ENCODE results near the gene PALM. TPM values are rescaled to one million over a fixed set of nuclear protein-coding genes. Genes with fewer than 3 reads are reported as not detected.

PALM gene
- total RNA-seq, 1 experiment from 2014 or later: 43.7 TPM

DNA sequence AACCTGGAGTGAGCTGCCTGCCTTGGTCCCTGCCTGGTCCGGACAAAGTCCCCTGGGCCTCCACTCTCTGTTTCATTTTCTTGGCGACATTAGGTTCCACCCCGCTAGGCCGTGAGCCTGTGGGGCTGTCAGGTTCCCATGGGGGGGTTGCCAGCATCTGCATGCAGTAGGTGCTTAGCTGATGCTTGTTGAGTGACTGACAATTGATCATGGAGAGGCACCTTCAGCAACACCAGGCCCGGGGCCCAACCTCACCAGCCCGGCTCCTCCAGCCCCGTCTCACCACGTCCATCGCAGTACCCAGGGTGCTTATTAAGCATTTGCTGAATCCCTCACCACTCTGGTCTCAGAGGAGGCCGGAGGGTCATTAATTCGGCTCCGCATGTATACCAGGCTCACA is 55.6 kb downstream of the PALM start:
- Histone ChIP-seq H3K9me3 (ENCODE audit: control insufficient read depth in 1 of 2, insufficient read depth in 1 of 2, low read depth in 1 of 2, low read length in 2 of 2) (peaks cover 0 to 4% of the 10 kb centered on the region in 2 experiments; a peak in 1 of 4 replicates), H3K4me3 (replicated peaks in 1 of 2; ENCODE audit: low read depth in 1 of 2, low read length in 2 of 2) (no peak overlapping the region), H3K4me1 (ENCODE audit: control insufficient read depth in 1 of 2, insufficient read depth in 2 of 2, low read length in 2 of 2) (no peaks in the 10 kb centered on the region), H3K36me3 (ENCODE audit: control insufficient read depth in 1 of 2, insufficient read depth in 2 of 2, low read length in 2 of 2) (peaks cover 5 to 31% of the 10 kb centered on the region in 2 experiments), H2AFZ (ENCODE audit: low read depth, low read length, poor library complexity, severe bottlenecking) (no peak overlapping the region), H3K79me2 (ENCODE audit: insufficient read depth, low read length) (no peaks in the 10 kb centered on the region; the same call in 1 of the 2 replicates), H3K27ac (ENCODE audit: low read depth, low read length) (no peak overlapping the region; the same call in 1 of the 2 replicates), H3K9ac (ENCODE audit: low read length) (no peak overlapping the region), H3K4me2 (ENCODE audit: low read length) (no peak overlapping the region), H3K9me2 (ENCODE audit: insufficient read depth) (no peaks in the 10 kb centered on the region), H4K20me1 (ENCODE audit: insufficient read depth) (no peaks in the 10 kb centered on the region), H3K27me3 (ENCODE audit: insufficient read depth, low read length) (no peaks in the 10 kb centered on the region)
- intact Hi-C loops (cut with micrococcal nuclease): no loop called here
- RAD21 ChIA-PET (ENCODE audit: low non-redundant PET in 1 of 2, low total read pairs in 2 of 2, uncharacterized antibody in 2 of 2, unreplicated experiment in 2 of 2): no interaction called here
- POLR2A ChIA-PET: no interaction called here
- DNase-seq (ENCODE audit: low read depth, low spot score) (no peak), ATAC-seq (no peak)
- CTCF ChIA-PET: no interaction called here
- no TSS peak for BruUV-seq (replicated peaks)
- TF ChIP-seq, protein P1, sequence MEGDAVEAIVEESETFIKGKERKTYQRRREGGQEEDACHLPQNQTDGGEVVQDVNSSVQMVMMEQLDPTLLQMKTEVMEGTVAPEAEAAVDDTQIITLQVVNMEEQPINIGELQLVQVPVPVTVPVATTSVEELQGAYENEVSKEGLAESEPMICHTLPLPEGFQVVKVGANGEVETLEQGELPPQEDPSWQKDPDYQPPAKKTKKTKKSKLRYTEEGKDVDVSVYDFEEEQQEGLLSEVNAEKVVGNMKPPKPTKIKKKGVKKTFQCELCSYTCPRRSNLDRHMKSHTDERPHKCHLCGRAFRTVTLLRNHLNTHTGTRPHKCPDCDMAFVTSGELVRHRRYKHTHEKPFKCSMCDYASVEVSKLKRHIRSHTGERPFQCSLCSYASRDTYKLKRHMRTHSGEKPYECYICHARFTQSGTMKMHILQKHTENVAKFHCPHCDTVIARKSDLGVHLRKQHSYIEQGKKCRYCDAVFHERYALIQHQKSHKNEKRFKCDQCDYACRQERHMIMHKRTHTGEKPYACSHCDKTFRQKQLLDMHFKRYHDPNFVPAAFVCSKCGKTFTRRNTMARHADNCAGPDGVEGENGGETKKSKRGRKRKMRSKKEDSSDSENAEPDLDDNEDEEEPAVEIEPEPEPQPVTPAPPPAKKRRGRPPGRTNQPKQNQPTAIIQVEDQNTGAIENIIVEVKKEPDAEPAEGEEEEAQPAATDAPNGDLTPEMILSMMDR (IDR thresholded peaks at IDR 0.05 in 2 of 3, conservative IDR thresholded peaks at IDR 0.05 in 1 of 3; ENCODE audit: borderline replicate concordance in 1 of 3, insufficient read depth in 1 of 3, low read depth in 2 of 3, low read length in 2 of 3): no peak
- TF ChIP-seq EZH2 (IDR thresholded peaks at IDR 0.05) (no peak), EGR1 (IDR thresholded peaks at IDR 0.05; ENCODE audit: low read depth) (no peak), POLR2AphosphoS5 (IDR thresholded peaks at IDR 0.05; ENCODE audit: low read depth, low read length) (no peak)
- TF ChIP-seq, protein P2, sequence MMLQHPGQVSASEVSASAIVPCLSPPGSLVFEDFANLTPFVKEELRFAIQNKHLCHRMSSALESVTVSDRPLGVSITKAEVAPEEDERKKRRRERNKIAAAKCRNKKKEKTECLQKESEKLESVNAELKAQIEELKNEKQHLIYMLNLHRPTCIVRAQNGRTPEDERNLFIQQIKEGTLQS (IDR thresholded peaks at IDR 0.05): no peak
- TF ChIP-seq, protein P3, sequence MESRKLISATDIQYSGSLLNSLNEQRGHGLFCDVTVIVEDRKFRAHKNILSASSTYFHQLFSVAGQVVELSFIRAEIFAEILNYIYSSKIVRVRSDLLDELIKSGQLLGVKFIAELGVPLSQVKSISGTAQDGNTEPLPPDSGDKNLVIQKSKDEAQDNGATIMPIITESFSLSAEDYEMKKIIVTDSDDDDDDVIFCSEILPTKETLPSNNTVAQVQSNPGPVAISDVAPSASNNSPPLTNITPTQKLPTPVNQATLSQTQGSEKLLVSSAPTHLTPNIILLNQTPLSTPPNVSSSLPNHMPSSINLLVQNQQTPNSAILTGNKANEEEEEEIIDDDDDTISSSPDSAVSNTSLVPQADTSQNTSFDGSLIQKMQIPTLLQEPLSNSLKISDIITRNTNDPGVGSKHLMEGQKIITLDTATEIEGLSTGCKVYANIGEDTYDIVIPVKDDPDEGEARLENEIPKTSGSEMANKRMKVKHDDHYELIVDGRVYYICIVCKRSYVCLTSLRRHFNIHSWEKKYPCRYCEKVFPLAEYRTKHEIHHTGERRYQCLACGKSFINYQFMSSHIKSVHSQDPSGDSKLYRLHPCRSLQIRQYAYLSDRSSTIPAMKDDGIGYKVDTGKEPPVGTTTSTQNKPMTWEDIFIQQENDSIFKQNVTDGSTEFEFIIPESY (IDR thresholded peaks at IDR 0.05; ENCODE audit: extremely low read depth, insufficient replicate concordance, low read length): no peak
